Body of pancreas (tissue), 4 donors: ENCODE measurements around the gene PLD1. TPM values are rescaled to one million over a fixed set of nuclear protein-coding genes. Genes with fewer than 3 reads are reported as not detected.
A peak's percentile ranks its signal among the peaks of the same experiment; 100 is the strongest.

Source experiments
- ATAC-seq: fragments of 150-250 bp; one replicate; pipeline ENCODE4 v1.9.1; 2016
- DNase-seq, 4 donors: peaks; one replicate each; pipeline ENCODE4 v3.0.0-alpha.2; 2019
- H3K27ac ChIP-seq, 4 donors: fragments of 200-600 bp; sonication (generic); 1 replicate in 3 of 4; 2 replicates in 1 of 4; pipeline versions ENCODE4 v1.5.1 to v1.6.1; 2016 to 2019; ENCODE audit warnings: mild to moderate bottlenecking in 1 of 4, mixed read lengths in 1 of 4, moderate library complexity in 1 of 4
- H3K27me3 ChIP-seq, 2 donors: fragments of 200-600 bp; sonication (generic); one replicate each; pipeline ENCODE4 v1.6.0; 2016; ENCODE audit warnings: mild to moderate bottlenecking in 1 of 2
- H3K36me3 ChIP-seq, 2 donors: fragments of 200-600 bp; sonication (generic); replicated peaks in 1 of 2; 2 replicates each; pipeline ENCODE4 v1.5.1; 2016; ENCODE audit warnings: low read depth in 2 of 2; ENCODE audit not compliant: insufficient read depth in 1 of 2
- H3K4me1 ChIP-seq: fragments of 200-600 bp; sonication (generic); one replicate; pipeline ENCODE4 v1.6.0; 2016
- H3K4me3 ChIP-seq, 2 donors: fragments of 200-600 bp; sonication (generic); 1 replicate in 1 of 2; 2 replicates in 1 of 2; pipeline ENCODE4 v1.5.1; 2016 to 2019
- H3K9me3 ChIP-seq, 3 donors: fragments of 200-600 bp; sonication (generic); 1 replicate in 2 of 3; 2 replicates in 1 of 3; pipeline ENCODE4 v1.5.1; 2016
- POLR2A ChIP-seq, 3 donors: fragments of 450-650 bp; IDR thresholded peaks; one replicate each; pipeline ENCODE4 v1.6.1; 2016; ENCODE audit warnings: antibody characterized with exemption in 3 of 3, mild to moderate bottlenecking in 2 of 3
- WGBS, 2 donors: methylation state at CpG; one replicate each; pipeline ENCODE4 v1.1.5; 2017; 5-methylcytosine and 5-hydroxymethylcytosine counted together
- intact Hi-C: fragments of 100-400 bp; cut with DNase I; formaldehyde crosslinking; loops from one replicate; pipeline ENCODE4 v1.15.1; 2023
- total RNA-seq, 2 donors: library from RNA; depleted of rRNA; stranded (reverse); fragments of >200 nt; gene quantifications; one replicate each; pipeline ENCODE4 v1.1.0, GENCODE V29; 2016
- TF ChIP-seq, protein P1 (sequence below), 7 experiments: fragments of 450-650 bp in 4 of 7; fragments of 200-600 bp in 3 of 7; sonication (generic) in 3 of 7; IDR thresholded peaks; one replicate each; pipeline ENCODE4 v1.5.1; 2016 to 2019; ENCODE audit warnings: antibody characterized with exemption in 7 of 7

Gene PLD1
- total RNA-seq, 2 donors from 2014 or later = 60.4 to 96.2 TPM

DNA sequence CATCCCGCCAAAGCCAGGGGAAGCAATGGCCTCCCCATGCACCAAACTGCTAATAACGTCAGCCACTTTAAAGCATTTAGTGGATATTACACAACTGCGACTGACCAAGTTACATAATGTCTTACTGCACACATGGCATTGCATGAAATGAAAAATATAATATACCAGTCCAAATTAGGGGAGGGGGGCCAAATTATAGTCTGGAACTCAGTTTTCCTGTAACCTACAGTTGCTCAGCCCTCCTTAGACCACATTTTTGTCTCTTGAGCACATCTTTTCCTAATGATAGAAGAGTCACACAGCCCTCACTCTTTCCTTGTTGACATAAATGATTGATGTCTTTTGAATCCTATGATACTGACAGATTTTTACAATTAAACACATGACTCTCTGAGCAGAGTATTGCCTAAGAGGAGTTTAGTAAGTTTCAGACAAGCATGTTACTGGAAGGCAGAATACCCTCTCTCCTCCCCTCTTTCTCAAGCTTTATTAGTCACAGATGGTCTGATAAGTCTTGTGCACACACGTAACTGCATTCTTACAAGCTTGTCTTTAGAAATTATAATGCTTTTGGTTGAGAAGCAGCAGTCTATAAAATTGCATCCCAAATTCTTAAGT, 1.1 kb upstream of the PLD1 start:
- H3K4me3 ChIP-seq = no peak overlapping the region

DNA sequence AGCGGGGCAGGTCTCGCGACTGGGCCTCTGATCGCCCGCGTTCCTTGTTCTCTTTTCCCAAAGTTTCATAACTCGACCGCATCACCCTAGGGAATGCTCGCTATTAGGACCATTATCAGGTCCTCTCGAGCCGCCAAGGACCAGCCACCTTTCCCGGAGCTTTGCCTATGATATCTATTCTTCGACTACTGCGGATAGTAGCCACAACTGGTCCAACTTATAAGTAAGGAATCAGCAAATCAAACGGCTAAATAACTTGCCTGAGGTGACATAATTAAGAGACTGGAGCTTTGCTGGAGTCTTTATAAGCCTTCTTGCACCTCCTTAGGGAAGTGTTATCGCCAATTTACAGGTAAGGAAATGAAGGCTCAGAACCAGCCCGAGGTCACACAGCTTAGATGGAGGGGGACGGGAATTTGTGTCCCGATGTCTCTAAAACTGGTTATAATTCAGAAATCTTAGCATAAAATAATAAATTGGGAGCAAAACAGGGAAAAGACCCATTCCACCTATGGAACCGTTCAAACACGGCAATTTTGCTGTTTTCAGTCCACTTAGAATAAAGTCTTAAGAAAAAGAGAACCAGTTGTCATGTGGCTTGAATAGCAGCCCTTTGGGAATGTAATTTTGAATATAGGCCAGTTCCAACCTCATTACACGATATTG, 479 bp upstream of the PLD1 start:
- Histone ChIP-seq H3K4me3 (peak overlapping the region; percentile 40 to 70), H3K27ac (peak overlapping the region; percentile 85 to 94 (median 88)), H3K9me3 (no peaks in the 10 kb centered on the region), H3K4me1 (peaks cover 22% of the 10 kb centered on the region), H3K36me3 (no peaks in the 10 kb centered on the region), H3K27me3 (no peaks in the 10 kb centered on the region)
- 20 to 28% methylated on average over 19 to 22 of the region's 22 CpGs for WGBS, 2 donors
- TF ChIP-seq POLR2A (IDR thresholded peaks at IDR 0.05) = peak in 2 of 3 donors; percentile 66 to 76
- TF ChIP-seq, protein P1, sequence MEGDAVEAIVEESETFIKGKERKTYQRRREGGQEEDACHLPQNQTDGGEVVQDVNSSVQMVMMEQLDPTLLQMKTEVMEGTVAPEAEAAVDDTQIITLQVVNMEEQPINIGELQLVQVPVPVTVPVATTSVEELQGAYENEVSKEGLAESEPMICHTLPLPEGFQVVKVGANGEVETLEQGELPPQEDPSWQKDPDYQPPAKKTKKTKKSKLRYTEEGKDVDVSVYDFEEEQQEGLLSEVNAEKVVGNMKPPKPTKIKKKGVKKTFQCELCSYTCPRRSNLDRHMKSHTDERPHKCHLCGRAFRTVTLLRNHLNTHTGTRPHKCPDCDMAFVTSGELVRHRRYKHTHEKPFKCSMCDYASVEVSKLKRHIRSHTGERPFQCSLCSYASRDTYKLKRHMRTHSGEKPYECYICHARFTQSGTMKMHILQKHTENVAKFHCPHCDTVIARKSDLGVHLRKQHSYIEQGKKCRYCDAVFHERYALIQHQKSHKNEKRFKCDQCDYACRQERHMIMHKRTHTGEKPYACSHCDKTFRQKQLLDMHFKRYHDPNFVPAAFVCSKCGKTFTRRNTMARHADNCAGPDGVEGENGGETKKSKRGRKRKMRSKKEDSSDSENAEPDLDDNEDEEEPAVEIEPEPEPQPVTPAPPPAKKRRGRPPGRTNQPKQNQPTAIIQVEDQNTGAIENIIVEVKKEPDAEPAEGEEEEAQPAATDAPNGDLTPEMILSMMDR (IDR thresholded peaks at IDR 0.05) = no peak
- no peak for ATAC-seq
- DNase-seq = no peak
- intact Hi-C loops = no loop called here

More for the DNA sequence above, 1.1 kb upstream of the PLD1 start:
- Histone ChIP-seq H3K36me3 (no peaks in the 10 kb centered on the region), H3K4me1 (peaks cover 19% of the 10 kb centered on the region), H3K9me3 (no peaks in the 10 kb centered on the region), H3K27me3 (no peaks in the 10 kb centered on the region), H3K27ac (peak overlapping the region in 2 of 4 donors; percentile 85 to 88)
- 70 to 75% methylated on average over 4 of the region's 4 CpGs for WGBS, 2 donors
- no peak for TF ChIP-seq POLR2A (IDR thresholded peaks at IDR 0.05)
- no peak for ATAC-seq
- intact Hi-C loops = no loop called here
- peak in 1 of 4 donors; percentile 21 for DNase-seq

DNA sequence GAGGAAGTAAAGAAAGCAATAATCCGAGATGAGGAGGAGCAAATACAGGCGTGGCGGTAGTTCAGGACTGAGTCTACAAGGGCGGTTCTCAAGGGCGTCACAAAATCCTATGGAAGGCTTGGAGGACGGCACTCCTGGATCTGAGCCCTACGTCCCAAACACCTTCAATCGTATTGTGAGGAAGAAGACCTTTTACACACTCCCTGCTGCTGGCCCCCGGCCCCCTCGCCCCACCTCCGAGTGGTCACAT, 747 bp downstream of the PLD1 start:
- no peak for TF ChIP-seq POLR2A (IDR thresholded peaks at IDR 0.05)
- TF ChIP-seq, protein P1 (IDR thresholded peaks at IDR 0.05) = no peak
- H3K9me3 ChIP-seq = no peaks in the 10 kb centered on the region
- ATAC-seq (peak; percentile 4), DNase-seq (no peak)
- peaks cover 22% of the 10 kb centered on the region for H3K4me1 ChIP-seq
- H3K27me3 ChIP-seq = no peaks in the 10 kb centered on the region
- intact Hi-C loops = no loop called here
- 3% methylated on average over 11 of the region's 11 CpGs for WGBS, 2 donors
- H3K4me3 ChIP-seq = peak overlapping the region; percentile 40 to 70
- no peaks in the 10 kb centered on the region for H3K36me3 ChIP-seq
- peak overlapping the region; percentile 85 to 94 (median 88) for H3K27ac ChIP-seq

DNA sequence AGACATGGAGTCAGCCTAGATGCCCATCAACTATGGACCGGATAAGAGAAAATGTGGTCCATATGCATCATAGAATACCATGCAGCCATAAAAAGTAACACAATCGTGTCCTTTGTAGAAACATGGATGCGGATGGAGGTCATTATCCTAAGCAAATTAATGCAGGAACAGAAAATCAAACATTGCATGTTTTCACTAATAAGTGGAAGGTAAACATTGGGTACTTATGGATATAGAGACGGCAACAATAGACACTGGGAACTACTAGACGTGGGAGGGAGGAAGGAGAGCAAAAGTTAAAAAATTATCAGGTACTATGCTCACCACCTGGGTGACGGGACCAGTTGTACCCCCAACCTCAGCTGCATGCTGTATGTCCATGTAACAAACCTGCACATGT, 2.5 kb downstream of the PLD1 start:
- TF ChIP-seq POLR2A (IDR thresholded peaks at IDR 0.05) = no peak
- TF ChIP-seq, protein P1 (IDR thresholded peaks at IDR 0.05) = no peak
- ATAC-seq = no peak
- no peaks in the 10 kb centered on the region for H3K36me3 ChIP-seq
- H3K4me3 ChIP-seq = no peak overlapping the region
- no peak overlapping the region for H3K27ac ChIP-seq
- H3K4me1 ChIP-seq = peaks cover 25% of the 10 kb centered on the region
- no peak for DNase-seq
- 92 to 95% methylated on average over 6 of the region's 6 CpGs for WGBS, 2 donors
- H3K27me3 ChIP-seq = no peaks in the 10 kb centered on the region
- intact Hi-C loops = no loop called here
- H3K9me3 ChIP-seq = no peaks in the 10 kb centered on the region

DNA sequence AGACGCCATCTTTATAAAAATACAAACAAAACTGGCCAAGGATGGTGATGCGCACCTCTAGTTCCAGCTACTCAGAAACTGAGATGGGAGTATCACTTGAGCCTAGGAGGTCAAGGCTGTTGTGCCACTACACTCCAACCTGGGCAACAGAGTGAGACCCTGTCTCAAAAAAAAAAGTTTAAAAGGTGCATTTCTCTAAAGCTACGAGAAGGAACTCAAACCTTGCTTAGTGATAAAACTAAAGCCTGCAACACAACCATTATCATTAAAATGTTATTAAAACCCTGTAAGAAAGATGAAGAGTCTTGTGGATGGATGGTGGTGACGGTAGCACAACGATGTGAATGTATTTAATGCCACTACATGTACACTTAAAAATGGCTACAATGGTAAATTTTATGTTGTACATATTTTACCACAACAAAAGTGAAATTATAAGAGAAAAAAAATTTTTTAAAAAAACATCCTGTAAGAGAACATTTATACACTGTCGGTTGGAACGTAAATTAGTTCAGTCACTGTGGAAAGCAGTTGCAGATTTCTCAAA, 3.1 kb downstream of the PLD1 start:
- no peaks in the 10 kb centered on the region for H3K9me3 ChIP-seq
- no peaks in the 10 kb centered on the region for H3K36me3 ChIP-seq
- TF ChIP-seq, protein P1 (IDR thresholded peaks at IDR 0.05) = no peak
- TF ChIP-seq POLR2A (IDR thresholded peaks at IDR 0.05) = no peak
- intact Hi-C loops = no loop called here
- DNase-seq (no peak), ATAC-seq (no peak)
- H3K4me1 ChIP-seq = peaks cover 31% of the 10 kb centered on the region
- H3K27me3 ChIP-seq = no peaks in the 10 kb centered on the region
- 96% methylated on average over 7 of the region's 7 CpGs for WGBS, 2 donors
- peak overlapping the region in 2 of 4 donors; percentile 4 to 40 for H3K27ac ChIP-seq
- H3K4me3 ChIP-seq = no peak overlapping the region
